Stimulated activated CD4-positive, alpha-beta T cell treated with anti-CD3 and anti-CD28 coated beads, Interleukin-4, amount 100 ng/mL, for 1 hour (primary cell): Measurements from ENCODE around the gene RNF19B.
A peak's percentile ranks its signal among the peaks of the same experiment; 100 is the strongest.

Source experiments
- DNase-seq: peaks from one replicate; pipeline ENCODE4 v3.0.0-alpha.2; 2020

Gene RNF19B

DNA sequence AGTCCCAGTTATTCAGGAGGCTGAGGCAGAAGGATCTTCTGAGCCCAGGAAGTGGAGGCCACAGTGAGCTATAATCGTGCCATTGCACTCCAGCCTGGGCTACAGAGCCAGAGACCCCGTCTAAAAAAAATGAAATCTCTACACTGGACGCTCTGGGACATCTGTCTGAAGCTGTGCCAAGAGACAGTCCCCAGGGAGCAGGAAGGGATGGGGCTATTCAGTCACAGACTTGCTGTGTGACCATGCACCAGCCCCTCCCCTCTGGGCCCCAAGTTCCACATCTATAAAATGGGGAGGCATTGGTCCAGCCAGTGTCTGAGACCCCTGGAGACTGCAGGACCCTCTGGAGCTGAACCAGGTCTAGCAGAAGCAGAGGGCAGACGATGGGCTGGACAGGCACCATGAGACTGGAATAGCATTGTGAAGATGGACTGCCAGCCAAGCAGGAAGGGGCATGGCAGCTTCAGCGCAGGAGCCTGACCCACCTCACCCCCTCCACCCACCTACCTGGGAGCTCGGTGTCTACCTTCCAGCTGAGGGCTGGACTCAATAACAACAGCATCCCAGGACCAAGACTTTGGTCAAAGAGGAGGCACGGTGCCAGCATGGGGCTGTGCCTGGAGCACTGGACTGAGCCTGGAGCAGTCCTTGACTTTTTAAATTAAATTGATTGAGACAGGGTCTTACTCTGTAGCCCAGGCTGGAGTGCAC, 64.9 kb downstream of the RNF19B start:
- DNase-seq: no peak

DNA sequence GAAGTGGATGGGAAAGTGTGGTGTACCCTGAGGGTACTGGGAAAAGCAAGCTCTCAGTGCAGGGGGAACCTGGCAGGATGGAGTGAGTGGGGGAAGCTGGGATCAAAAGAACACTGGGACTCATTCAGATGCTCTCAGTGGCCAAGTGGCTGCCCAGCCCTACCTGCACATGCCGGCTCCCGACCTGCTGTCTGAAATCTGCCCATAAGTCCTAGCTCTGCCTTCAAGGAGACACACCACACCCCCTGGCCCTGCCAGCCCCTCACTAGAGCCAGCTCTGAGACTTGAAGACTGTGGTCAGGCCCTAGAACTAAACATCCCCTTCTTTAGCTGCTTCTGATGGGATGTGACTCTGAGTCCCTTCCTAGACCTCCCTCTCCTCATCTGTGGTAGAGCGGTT, 65.7 kb downstream of the RNF19B start:
- no peak for DNase-seq

DNA sequence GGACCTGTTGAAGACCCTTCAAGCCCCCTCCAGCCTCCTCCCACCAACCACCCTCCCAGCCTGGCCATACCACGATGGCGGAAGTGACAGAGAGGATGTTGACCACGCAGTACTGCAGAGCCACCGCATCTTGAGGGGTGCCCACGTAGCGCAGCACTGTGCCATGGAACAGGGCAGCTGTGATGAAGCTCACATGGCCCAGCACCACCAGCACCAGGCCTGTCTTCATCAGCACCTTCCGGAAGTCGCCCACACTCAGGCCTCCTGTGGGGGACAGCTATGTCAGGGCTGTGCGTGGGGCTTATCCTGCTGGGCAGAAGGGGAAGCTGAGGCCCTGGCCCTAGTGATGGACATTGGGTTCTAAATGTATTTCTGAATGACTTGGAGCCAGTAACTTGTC, 66.6 kb downstream of the RNF19B start:
- no peak for DNase-seq

DNA sequence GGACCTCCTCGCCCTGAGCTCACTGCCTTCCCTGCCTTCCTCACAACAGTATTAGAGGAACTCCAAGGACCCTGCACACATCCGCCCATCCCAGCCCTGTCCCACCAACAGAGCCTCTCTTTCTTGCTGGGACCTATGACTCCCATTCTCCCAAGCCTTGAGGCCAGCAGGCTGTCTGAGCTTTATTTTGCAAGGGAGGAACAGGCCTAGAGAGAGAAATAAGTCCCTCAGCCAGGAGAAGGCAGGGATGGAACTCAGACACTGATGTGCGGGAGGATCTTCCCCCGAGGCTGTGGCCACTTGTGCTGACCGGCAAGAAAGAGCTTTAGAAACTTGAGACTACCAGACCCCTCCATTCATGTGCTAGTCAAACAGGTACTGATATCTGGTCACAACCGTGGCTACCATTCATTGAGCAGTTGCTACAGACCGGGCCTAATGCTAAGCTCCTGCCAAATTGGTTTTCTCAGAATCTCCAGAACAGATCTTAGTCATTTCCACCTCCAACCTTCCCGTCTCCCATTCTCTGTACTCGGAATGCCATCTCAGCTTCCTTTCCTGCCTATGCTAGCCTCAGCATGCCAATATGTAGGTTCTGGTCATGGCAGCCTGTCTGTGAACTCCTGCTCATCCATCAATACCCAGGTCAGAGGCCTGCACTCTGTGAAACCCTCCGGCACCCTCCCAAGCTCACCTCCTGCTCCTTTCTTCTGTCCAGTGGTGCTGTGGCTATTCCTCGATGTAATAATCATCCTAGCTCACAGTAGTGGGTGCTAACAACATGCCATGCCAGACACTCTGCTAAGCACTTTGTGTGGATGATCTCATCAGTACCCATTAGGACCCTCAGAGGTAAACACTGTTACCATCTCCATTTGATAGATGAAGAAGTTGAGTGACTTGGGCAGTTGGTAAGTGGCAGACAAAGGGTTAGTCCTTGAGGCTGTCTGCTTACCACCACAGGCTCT, 67.2 kb downstream of the RNF19B start:
- no peak for DNase-seq

GRCh38 chr1:32896451-32896850, 68.2 kb downstream of the RNF19B start:
- no peak for DNase-seq

DNA sequence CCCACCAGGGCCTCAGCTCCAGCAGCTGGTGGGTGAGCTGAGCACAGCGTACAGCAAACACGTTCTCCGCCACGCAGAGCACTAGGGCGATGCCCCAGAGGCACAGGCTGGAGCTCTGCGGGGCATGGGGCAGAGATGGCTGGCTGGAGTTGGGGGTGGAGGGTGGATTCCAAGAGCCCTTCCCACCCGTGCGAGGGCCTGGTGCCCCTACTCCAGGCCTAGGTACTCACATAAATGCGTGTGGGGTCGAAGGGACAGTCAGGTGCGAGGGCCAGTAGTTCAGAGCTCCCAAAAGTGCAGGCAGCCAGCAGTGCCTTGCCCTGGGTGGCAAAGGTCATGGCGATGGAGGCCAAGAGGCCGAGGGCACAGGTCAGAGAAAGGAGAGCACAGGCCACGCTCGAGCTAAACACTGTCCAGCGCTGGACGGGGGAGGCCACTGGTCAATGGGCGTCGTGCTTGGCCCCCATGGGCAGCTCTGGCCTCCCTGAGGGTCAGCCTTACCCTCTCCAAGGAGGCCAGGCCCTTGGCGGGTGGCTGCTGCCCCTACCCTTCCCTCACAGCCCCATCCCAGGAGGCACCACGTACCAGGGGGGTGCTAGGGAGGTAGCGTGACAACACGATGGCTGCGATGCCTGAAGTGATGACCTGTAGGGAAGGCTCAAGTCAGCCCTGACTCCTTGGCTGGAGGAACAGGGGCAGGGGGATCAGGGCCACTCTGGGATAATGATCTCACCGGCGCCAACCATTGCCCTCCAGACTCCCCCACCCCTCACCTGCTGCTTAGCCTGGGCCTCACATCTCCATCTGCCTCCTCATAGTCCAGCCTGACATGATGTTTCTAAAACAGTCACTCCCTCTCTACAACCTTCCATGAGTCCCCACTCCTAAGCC, 69.0 kb downstream of the RNF19B start:
- DNase-seq: no peak

GRCh38 chr1:32894681-32895080, 69.9 kb downstream of the RNF19B start:
- DNase-seq: no peak

GRCh38 chr1:32894019-32894600, 70.5 kb downstream of the RNF19B start:
- DNase-seq: no peak

- no peak for DNase-seq
Measured at GRCh38 chr1:32893198-32894018, 71.2 kb downstream of the RNF19B start.

DNA sequence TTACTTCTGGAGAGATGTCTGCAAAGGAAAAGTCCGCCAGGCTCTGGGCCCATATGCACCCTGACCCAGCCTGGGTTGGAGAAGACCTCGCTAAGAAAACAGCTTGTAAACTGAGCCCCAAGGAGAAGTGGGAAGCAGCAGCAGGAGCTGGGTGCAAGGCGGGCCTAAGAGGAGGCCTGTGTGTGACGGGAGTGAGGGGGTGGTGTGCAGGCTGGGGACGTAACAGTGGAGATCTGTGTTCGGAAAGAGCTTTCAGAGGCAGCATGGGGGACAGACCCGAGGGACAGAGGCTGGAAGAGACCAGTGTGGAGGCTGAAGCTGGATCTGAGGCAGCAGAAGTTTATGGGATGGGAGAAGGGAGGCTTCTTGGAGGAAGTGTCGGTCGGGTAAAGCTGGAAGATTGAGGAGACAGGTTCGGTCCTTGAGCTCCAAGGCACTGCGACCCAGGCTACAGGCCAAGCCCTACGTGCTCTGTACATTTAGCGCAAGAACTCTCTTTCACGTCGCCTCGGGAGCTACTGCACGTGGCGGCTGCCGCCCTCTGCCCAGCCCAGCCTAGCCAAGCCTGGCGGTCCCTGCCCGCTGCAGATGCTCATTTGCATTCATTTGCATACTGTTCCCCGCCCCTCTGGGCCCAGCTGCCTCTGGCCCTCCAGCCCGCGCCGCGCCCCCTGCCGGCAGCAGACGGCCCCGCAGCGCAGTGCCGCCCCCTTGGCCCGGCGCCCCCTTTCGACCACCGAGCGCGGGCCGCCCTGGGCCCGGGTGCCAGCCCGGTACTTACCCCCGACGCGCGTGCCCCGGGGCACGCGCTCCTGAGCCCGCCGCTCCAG, 72.0 kb downstream of the RNF19B start:
- DNase-seq: peak; percentile 48

DNA sequence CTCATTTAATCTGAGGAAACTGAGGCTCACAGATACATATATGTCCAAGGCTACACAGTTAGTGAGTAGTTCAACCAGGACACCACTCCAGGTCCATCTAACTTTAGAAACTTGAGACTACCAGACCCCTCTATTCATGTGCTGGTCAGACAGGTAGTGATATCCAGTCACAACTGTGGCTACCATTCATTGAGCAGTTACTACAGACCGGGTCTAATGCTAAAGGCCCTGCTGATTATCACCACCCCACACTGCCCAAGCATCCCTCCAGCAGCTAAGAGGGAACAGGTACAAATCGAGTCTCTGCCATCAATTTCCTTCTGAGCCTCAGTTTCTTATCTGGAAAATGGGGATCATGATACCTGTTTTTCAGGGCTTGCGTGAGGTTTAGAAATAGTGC, 73.0 kb downstream of the RNF19B start:
- DNase-seq: no peak

DNA sequence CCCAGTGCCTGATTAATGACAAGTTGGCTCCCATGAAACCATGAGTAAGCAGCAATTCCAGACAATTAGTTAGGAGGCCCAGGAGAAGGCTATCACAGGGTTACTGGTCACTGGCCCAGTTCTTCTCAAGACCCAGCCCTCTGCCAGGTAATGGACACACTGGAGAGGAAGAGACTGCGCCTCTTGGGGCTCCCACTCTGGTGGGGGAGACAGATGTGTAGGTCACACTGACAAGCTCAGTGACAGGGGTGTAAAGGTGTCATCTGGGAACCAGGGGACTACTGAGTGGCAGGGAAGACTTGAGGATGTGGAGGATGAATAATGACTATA, 73.4 kb downstream of the RNF19B start:
- DNase-seq: no peak

DNA sequence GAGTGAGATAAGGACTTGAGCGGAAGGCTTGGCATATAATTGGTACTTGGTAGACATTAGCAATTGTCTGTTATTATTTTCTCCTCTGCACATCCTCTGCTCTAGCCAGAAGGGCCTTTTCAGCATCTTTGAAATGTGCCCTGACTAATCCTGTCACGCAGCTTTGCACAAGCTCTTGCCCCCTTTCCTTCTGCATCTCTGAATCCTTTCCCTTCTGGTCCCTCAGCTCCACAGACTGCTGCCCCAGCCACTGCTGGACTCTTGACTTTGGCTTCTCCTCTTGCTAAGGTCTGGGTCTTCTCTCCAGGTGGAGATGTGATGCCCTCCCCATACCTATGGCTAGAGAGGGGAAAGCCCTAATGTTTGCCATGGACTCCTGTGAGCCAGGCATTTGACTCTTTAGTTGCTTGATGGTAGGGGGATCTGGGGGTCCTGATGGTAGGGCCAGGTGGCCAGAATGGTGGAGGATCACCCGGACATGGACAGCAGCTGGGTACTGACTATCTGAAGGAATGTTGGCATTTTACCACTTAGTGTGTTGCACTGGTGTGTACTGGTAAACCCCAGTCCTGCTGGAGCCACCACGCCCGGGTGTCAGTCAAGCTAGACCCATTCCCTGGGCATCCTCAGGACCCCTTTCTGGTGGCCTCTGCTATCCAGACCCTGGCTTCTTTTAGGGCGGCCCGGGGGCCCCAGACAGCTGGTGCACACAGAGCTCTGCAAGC, 73.9 kb downstream of the RNF19B start:
- no peak for DNase-seq

GRCh38 chr1:32889731-32890278, 74.8 kb downstream of the RNF19B start:
- no peak for DNase-seq

- DNase-seq: no peak
Measured at GRCh38 chr1:32888677-32889420, 75.8 kb downstream of the RNF19B start.

GRCh38 chr1:32888134-32888533, 76.5 kb downstream of the RNF19B start:
- DNase-seq: no peak

DNA sequence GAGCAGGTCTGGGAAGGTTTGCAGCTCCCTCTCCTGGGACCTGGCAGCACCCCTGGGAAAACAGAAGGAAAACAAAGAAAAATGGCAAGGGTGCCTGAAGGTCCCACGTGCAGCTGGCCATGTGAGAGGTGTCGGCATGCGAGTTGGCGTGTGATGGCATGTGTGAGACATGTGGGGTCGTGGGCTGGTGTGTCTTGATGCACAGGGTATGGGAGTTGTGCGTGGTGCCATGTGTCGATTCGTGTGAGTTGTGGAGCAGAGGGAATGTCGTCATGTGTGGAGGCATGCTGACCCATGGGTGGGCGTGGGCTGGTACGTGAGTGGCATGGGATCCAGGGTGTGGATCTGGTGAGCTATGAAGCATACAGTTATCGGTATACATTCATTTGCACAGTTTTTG, 77.0 kb downstream of the RNF19B start:
- no peak for DNase-seq

- no peak for DNase-seq
Measured at GRCh38 chr1:32886828-32887414, 77.7 kb downstream of the RNF19B start.
